M059J (cell line): ENCODE measurements around the gene GABPB2. TPM values are rescaled to one million over a fixed set of nuclear protein-coding genes. Genes with fewer than 3 reads are reported as not detected.

Experiments used
- DNase-seq: peaks from one replicate; pipeline ENCODE4 v3.0.0-alpha.2; 2012; ENCODE audit warnings: low read depth
- total RNA-seq: library from RNA; depleted of rRNA; stranded (reverse); fragments of >200 nt; shearing (Covaris generic); gene quantifications from 2 replicates; pipeline ENCODE4 v1.2.3, GENCODE V29; 2014; rRNA removed

Gene GABPB2
- total RNA-seq = 6.2 and 11.4 TPM in 2 replicates

- peak; percentile 95 for DNase-seq
These were observed at the start of gene GABPB2 for GRCh38 chr1:151070474-151071276. Gene GABPB2, plus strand, starts transcription at chr1:151070761. Its CDS starts 17,429 bp downstream, at chr1:151088190.

GRCh38 chr1:151024540-151025146, 45.9 kb upstream of the GABPB2 start:
- DNase-seq = peak; percentile 60

GRCh38 chr1:151026460-151026859, 44.1 kb upstream of the GABPB2 start:
- no peak for DNase-seq

- DNase-seq = no peak
These were observed 38.4 kb upstream of the GABPB2 start for GRCh38 chr1:151032164-151032563.

GRCh38 chr1:151035167-151035566, 35.4 kb upstream of the GABPB2 start:
- DNase-seq = no peak

- no peak for DNase-seq
These were observed 34.2 kb upstream of the GABPB2 start, which contains the start of gene BNIPL for GRCh38 chr1:151036356-151036755. Gene BNIPL, plus strand, starts transcription at chr1:151036586. Its CDS starts 140 bp downstream, at chr1:151036726.

GRCh38 chr1:151037032-151037431, 33.5 kb upstream of the GABPB2 start:
- no peak for DNase-seq

- no peak for DNase-seq
These were observed 31.0 kb upstream of the GABPB2 start for GRCh38 chr1:151039521-151039920.

GRCh38 chr1:151043163-151043562, 27.4 kb upstream of the GABPB2 start:
- no peak for DNase-seq

- peak; percentile 78 for DNase-seq
These were observed 23.0 kb upstream of the GABPB2 start, which contains the start of gene C1orf56 for GRCh38 chr1:151047591-151047924. Gene C1orf56, plus strand, starts transcription at chr1:151047751. Its CDS starts 97 bp downstream, at chr1:151047848.

GRCh38 chr1:151047925-151048644, 22.5 kb upstream of the GABPB2 start:
- peak; percentile 78 for DNase-seq

GRCh38 chr1:151048645-151049032, 21.9 kb upstream of the GABPB2 start:
- no peak for DNase-seq

- no peak for DNase-seq
These were observed 21.1 kb upstream of the GABPB2 start for GRCh38 chr1:151049458-151049857.

- DNase-seq = no peak
These were observed 20.4 kb upstream of the GABPB2 start for GRCh38 chr1:151050051-151050688.

GRCh38 chr1:151051356-151052009, 19.1 kb upstream of the GABPB2 start:
- no peak for DNase-seq

GRCh38 chr1:151054971-151055547, 15.5 kb upstream of the GABPB2 start:
- DNase-seq = no peak

- no peak for DNase-seq
These were observed 15.0 kb upstream of the GABPB2 start for GRCh38 chr1:151055581-151055980.

- no peak for DNase-seq
These were observed 14.4 kb upstream of the GABPB2 start for GRCh38 chr1:151056149-151056548.

GRCh38 chr1:151058692-151059091, 11.9 kb upstream of the GABPB2 start:
- DNase-seq = no peak

GRCh38 chr1:151059109-151060006, 11.2 kb upstream of the GABPB2 start, which contains the start of gene CDC42SE1:
Gene CDC42SE1, minus strand, starts transcription at chr1:151059622. Its CDS starts 3,892 bp downstream, at chr1:151055730.
- DNase-seq = peak; percentile 80
